ENCODE measurements around the gene RAB40C. TPM values are rescaled to one million over a fixed set of nuclear protein-coding genes. Genes with fewer than 3 reads are reported as not detected.

RAB40C gene
- total and polyA plus RNA-seq, 9 of the 15 experiments (the other 6 are each of a cell fraction or from before 2014, with no cell fraction given), result 0.17 to 23.4 (median 8.7) TPM

DNA sequence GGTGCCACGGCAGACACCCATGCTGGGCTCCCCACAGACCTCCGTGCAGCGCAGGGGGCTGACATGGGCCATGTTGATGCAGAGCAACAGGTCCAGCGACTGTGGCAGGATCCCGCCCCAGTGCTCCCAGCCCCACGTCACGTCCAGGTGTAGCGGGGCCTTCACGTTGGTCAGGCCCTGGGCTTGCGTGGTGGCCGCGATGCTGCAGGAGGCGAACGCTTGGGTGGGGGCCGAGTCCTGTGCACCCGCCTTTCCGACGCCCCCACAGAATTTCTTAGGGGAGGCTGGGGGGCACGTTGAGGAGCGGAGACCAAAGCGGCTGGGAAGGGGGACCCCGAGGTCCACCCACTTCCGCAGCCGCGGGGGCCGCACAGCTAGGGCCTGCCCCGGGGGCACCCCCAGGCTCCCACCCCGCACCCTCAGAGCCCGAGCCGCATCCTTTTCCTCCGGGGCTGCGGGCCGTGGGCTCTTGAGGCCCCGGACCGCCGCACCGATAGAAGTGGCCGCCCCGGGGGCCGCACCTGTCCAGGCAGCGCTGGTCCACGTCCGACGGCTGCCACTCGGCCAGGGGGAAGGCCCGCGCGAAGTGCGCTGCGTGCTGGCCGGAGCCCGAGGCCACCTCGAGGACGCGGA is 45.8 kb downstream of the RAB40C start (continued):
- 0 out of 2 replicates have a peak, but pooled peaks have one; percentile 40 for TF ChIP-seq FOXO4 (CRISPR knock-in tag; IDR thresholded peaks at IDR 0.05)
- peak; percentile 60 for TF ChIP-seq PHF20 (IDR thresholded peaks at IDR 0.05; ENCODE audit: partially characterized antibody)
- peak; percentile 93 for TF ChIP-seq ZFX (CRISPR knock-in tag; IDR thresholded peaks at IDR 0.05)
- 0 out of 2 replicates have a peak, but pooled peaks have one; percentile 60 for TF ChIP-seq SUPT5H (IDR thresholded peaks at IDR 0.05)
- TF ChIP-seq ZBTB7A (IDR thresholded peaks at IDR 0.05; ENCODE audit: borderline replicate concordance, control insufficient read depth, low read depth, low read length), result 0 out of 2 replicates have a peak, but pooled peaks have one; percentile 7
- TF ChIP-seq FOXJ2 (tag; IDR thresholded peaks at IDR 0.05), result 0 out of 2 replicates have a peak, but pooled peaks have one; percentile 16
- TF ChIP-seq ARID4B (CRISPR knock-in tag; IDR thresholded peaks at IDR 0.05), result peak; percentile 95
- no peak for TF ChIP-seq ZNF408 (CRISPR knock-in tag; IDR thresholded peaks at IDR 0.05; ENCODE audit: low read depth)
- TF ChIP-seq PURB (CRISPR knock-in tag; IDR thresholded peaks at IDR 0.05; ENCODE audit: low read depth), result no peak
- peak; percentile 42; the same call in 1 of the 2 replicates for TF ChIP-seq THAP12 (CRISPR knock-in tag; IDR thresholded peaks at IDR 0.05)
- peak; percentile 59 for TF ChIP-seq RBBP5 (IDR thresholded peaks at IDR 0.05; ENCODE audit: borderline replicate concordance, insufficient read depth, low read length, poor library complexity, severe bottlenecking)
- no peak for TF ChIP-seq HMGXB4 (CRISPR knock-in tag; IDR thresholded peaks at IDR 0.05)
- no peak for TF ChIP-seq ARNT (IDR thresholded peaks at IDR 0.05)
- TF ChIP-seq CBFB (CRISPR knock-in tag; IDR thresholded peaks at IDR 0.05), result peak; percentile 25; the same call in 1 of the 2 replicates
- TF ChIP-seq TFAP4 (CRISPR knock-in tag; IDR thresholded peaks at IDR 0.05; ENCODE audit: borderline replicate concordance), result 0 out of 2 replicates have a peak, but pooled peaks have one; percentile 5
- peak; percentile 61 for TF ChIP-seq POLR2B (IDR thresholded peaks at IDR 0.05; ENCODE audit: low read depth, partially characterized antibody)
